HepG2 (cell line): Measurements from ENCODE around the gene ERC1. TPM values are rescaled to one million over a fixed set of nuclear protein-coding genes. Genes with fewer than 3 reads are reported as not detected.

ENCODE experiments used
- ATAC-seq: fragments of 200-7000 bp; cut with Tn5 transposase; 3 replicates; pipeline ENCODE4 v1.9.1; 2020; ENCODE audit warnings: mild to moderate bottlenecking, moderate library complexity
- BruUV-seq: library from RNA; stranded (reverse); fragments of 400-500 nt; replicated peaks from 2 replicates; lab custom pipeline; 2021; lab: Mats Ljungman, UMichigan
- CTCF ChIA-PET: fragments of 300-600 bp; formaldehyde crosslinking; extraction: SDS; loops from one replicate; lab custom pipeline; 2021; ENCODE audit warnings: low total read pairs, inconsistent platforms, low intra/inter-chr PET ratio; lab: Yijun Ruan, JAX
- POLR2A ChIA-PET: fragments of 350-600 bp; sonication (Branson Sonifier 250); formaldehyde crosslinking; loops from one replicate; lab custom pipeline; 2020; ENCODE audit warnings: antibody characterized with exemption, inconsistent platforms; lab: Yijun Ruan, JAX
- DNase-seq: peaks from one replicate; pipeline ENCODE4 v3.0.0-alpha.2; 2015; ENCODE audit warnings: low spot score
- FAIRE-seq: peaks from 3 replicates; lab custom pipeline; 2011; peaks lifted over from hg19 to GRCh38; lab: Jason Lieb, UNC
- H2AFZ ChIP-seq: one replicate; pipeline ENCODE4 v1.6.1; 2011; ENCODE audit warnings: low read length, inconsistent platforms
- H3K27ac ChIP-seq: fragments of 300-600 bp; 3 replicates; pipeline ENCODE4 v1.8.0; 2011; ENCODE audit warnings: mixed run types, mild to moderate bottlenecking, mixed read lengths, low read length, inconsistent platforms; ENCODE audit not compliant: insufficient read depth; ENCODE audit errors: extremely low read length
- H3K27me3 ChIP-seq, 2 experiments: fragments of 200-600 bp in 1 of 2; 2 replicates in 1 of 2; 3 replicates in 1 of 2; pipeline versions ENCODE4 v1.6.0 to v1.8.0; 2011; ENCODE audit warnings: low read length in 2 of 2, mild to moderate bottlenecking in 2 of 2, moderate library complexity in 2 of 2, inconsistent platforms in 1 of 2; ENCODE audit not compliant: insufficient read depth in 2 of 2, control insufficient read depth in 1 of 2
- H3K36me3 ChIP-seq, 2 experiments: fragments of 200-600 bp in 1 of 2; replicated peaks in 1 of 2; 2 replicates in 1 of 2; 3 replicates in 1 of 2; pipeline versions ENCODE4 v1.5.1 to v1.8.0; 2011; ENCODE audit warnings: low read length in 2 of 2, inconsistent platforms in 1 of 2; ENCODE audit not compliant: insufficient read depth in 2 of 2, control insufficient read depth in 1 of 2
- H3K4me1 ChIP-seq: 2 replicates; pipeline ENCODE4 v1.5.1; 2012; ENCODE audit warnings: low read length, inconsistent platforms; ENCODE audit not compliant: insufficient read depth
- H3K4me2 ChIP-seq: 2 replicates; pipeline ENCODE4 v1.6.0; 2011; ENCODE audit warnings: low read depth, low read length, inconsistent platforms
- H3K4me3 ChIP-seq, 3 experiments: fragments of 200-600 bp in 1 of 3; sonication (generic), shearing (Covaris generic) in 1 of 3; replicated peaks in 1 of 3; 2 replicates each; pipeline ENCODE4 v1.5.1; 2011 to 2016; ENCODE audit warnings: low read length in 3 of 3, inconsistent platforms in 2 of 3, low read depth in 2 of 3, mild to moderate bottlenecking in 2 of 3, control low read depth in 1 of 3, mixed read lengths in 1 of 3; ENCODE audit not compliant: insufficient read depth in 1 of 3
- H3K79me2 ChIP-seq: one replicate; pipeline ENCODE4 v1.6.1; 2011; ENCODE audit warnings: low read length, inconsistent platforms; ENCODE audit not compliant: insufficient read depth
- H3K9ac ChIP-seq: 2 replicates; pipeline ENCODE4 v1.6.0; 2011; ENCODE audit warnings: mild to moderate bottlenecking, low read depth, low read length, inconsistent platforms; ENCODE audit not compliant: insufficient read depth
- H3K9me3 ChIP-seq: 2 replicates; pipeline ENCODE4 v1.5.1; 2012; ENCODE audit warnings: mild to moderate bottlenecking, low read length
- H4K20me1 ChIP-seq: 2 replicates; pipeline ENCODE4 v1.6.0; 2011; ENCODE audit warnings: inconsistent platforms, mild to moderate bottlenecking, low read length, moderate library complexity; ENCODE audit not compliant: insufficient read depth
- AHR ChIP-seq: IDR thresholded peaks from 2 replicates; pipeline ENCODE4 v1.6.1; 2018; ENCODE audit warnings: missing genetic modification reagents, missing compliant biosample characterization
- BRCA1 ChIP-seq: sonication (generic); formaldehyde crosslinking; IDR thresholded peaks from 2 replicates; pipeline ENCODE4 v1.4.0; 2020; ENCODE audit warnings: missing genetic modification reagents
- E2F2 ChIP-seq: sonication (generic); formaldehyde crosslinking; IDR thresholded peaks from 2 replicates; pipeline ENCODE4 v1.4.0; 2020; ENCODE audit warnings: missing genetic modification reagents, borderline replicate concordance
- ETV6 ChIP-seq: sonication (generic); formaldehyde crosslinking; conservative IDR thresholded peaks from 2 replicates; pipeline ENCODE4 v1.4.0; 2020; ENCODE audit warnings: missing genetic modification reagents
- FOXA3 ChIP-seq: IDR thresholded peaks from 2 replicates; pipeline ENCODE4 v1.6.1; 2016; ENCODE audit warnings: missing genetic modification reagents, missing compliant biosample characterization
- FOXM1 ChIP-seq: sonication (generic); formaldehyde crosslinking; IDR thresholded peaks from 2 replicates; pipeline ENCODE4 v1.5.0; 2020; ENCODE audit warnings: missing genetic modification reagents
- IRX3 ChIP-seq: sonication (generic); formaldehyde crosslinking; IDR thresholded peaks from 2 replicates; pipeline ENCODE4 v1.8.1; 2023; ENCODE audit warnings: mild to moderate bottlenecking, low read depth, missing genetic modification reagents, borderline replicate concordance
- MAFK ChIP-seq, 2 experiments: IDR thresholded peaks in 1 of 2; conservative IDR thresholded peaks in 1 of 2; 2 replicates each; pipeline ENCODE4 v1.6.1; 2011; ENCODE audit warnings: improper control_type of control experiment in 2 of 2, low read length in 2 of 2
- MXD3 ChIP-seq: IDR thresholded peaks from 2 replicates; pipeline ENCODE4 v1.6.1; 2016; ENCODE audit warnings: mild to moderate bottlenecking, missing biosample characterization, missing genetic modification reagents
- NFRKB ChIP-seq: fragments of 450-650 bp; IDR thresholded peaks from 2 replicates; pipeline ENCODE4 v1.6.1; 2017
- RARG ChIP-seq: sonication (generic); formaldehyde crosslinking; IDR thresholded peaks from 2 replicates; pipeline ENCODE4 v1.4.0; 2020; ENCODE audit warnings: low read depth, mild to moderate bottlenecking, missing genetic modification reagents
- REXO4 ChIP-seq: sonication (generic); formaldehyde crosslinking; IDR thresholded peaks from 2 replicates; pipeline ENCODE4 v1.8.0; 2022; ENCODE audit warnings: missing genetic modification reagents, mild to moderate bottlenecking, borderline replicate concordance
- SIN3A ChIP-seq: IDR thresholded peaks from 2 replicates; pipeline ENCODE4 v1.6.1; 2011; ENCODE audit warnings: low read depth, mild to moderate bottlenecking, control low read depth, low read length, borderline replicate concordance
- SPEN ChIP-seq: sonication (generic); formaldehyde crosslinking; IDR thresholded peaks from 2 replicates; pipeline ENCODE4 v1.5.1; 2020; ENCODE audit warnings: low read depth, mild to moderate bottlenecking, missing genetic modification reagents
- TEF ChIP-seq: sonication (generic); formaldehyde crosslinking; IDR thresholded peaks from 2 replicates; pipeline ENCODE4 v1.5.0; 2020; ENCODE audit warnings: missing genetic modification reagents
- ZFAT ChIP-seq: sonication (generic); formaldehyde crosslinking; conservative IDR thresholded peaks from 2 replicates; pipeline ENCODE4 v1.8.1; 2023; ENCODE audit warnings: missing genetic modification reagents, inconsistent platforms
- ZNF770 ChIP-seq: sonication (generic); formaldehyde crosslinking; IDR thresholded peaks from 2 replicates; pipeline ENCODE4 v1.5.0; 2020; ENCODE audit warnings: mild to moderate bottlenecking, missing genetic modification reagents
- WGBS: methylation state at CpG from one replicate; pipeline ENCODE4 v1.1.6; 2017; ENCODE audit warnings: low lambda C conversion rate; 5-methylcytosine and 5-hydroxymethylcytosine counted together
- in situ Hi-C: cut with HindIII; loops from 2 replicates; pipeline ENCODE4 v1.10.0; 2017; ENCODE audit warnings: low pct_unique_long_range_greater_than_20kb; ENCODE audit not compliant: extremely low pct_ligation_motif_present
- intact Hi-C: fragments of 100-400 bp; cut with micrococcal nuclease; formaldehyde crosslinking; loops from one replicate; pipeline ENCODE4 v1.10.0; 2022; ENCODE audit not compliant: unreplicated experiment
- polyA plus RNA-seq, 8 experiments: library from polyadenylated mRNA; depleted of rRNA in 3 of 8; stranded (reverse) in 7 of 8; unstranded in 1 of 8; fragments of >200 nt; fragmentation: Illumina TruSeq in 4 of 8; extraction: Trizol in 4 of 8; gene quantifications; 2 replicates each; pipeline versions ENCODE4 v1.2.1 to v1.2.3, GENCODE V29; 2011 to 2016; ENCODE audit warnings: low read depth in 4 of 8, missing spikeins in 1 of 8, mixed read lengths in 1 of 8; ENCODE audit not compliant: insufficient read depth in 1 of 8
- total RNA-seq, 5 experiments: library from RNA; depleted of rRNA; stranded (reverse); fragments of >200 nt; fragmentation: Illumina TruSeq; extraction: Trizol; gene quantifications; 2 replicates each; pipeline ENCODE4 v1.2.3, GENCODE V29; 2016; ENCODE audit warnings: low read depth in 1 of 5

Gene ERC1
- total and polyA plus RNA-seq, 2 of the 13 experiments (the other 11 are each of a cell fraction or from before 2014, with no cell fraction given) = 6.1 to 12.4 TPM

GRCh38 chr12:1428671-1429070 is 437.6 kb downstream of the ERC1 start:
- Histone ChIP-seq H3K79me2 (no peaks in the 10 kb centered on the region), H3K36me3 (no peaks in the 10 kb centered on the region), H3K4me2 (no peak overlapping the region), H3K27me3 (no peaks in the 10 kb centered on the region), H3K27ac (no peak overlapping the region), H3K4me3 (no peak overlapping the region), H3K9ac (no peak overlapping the region), H2AFZ (no peak overlapping the region), H3K4me1 (peaks cover 8% of the 10 kb centered on the region; the same call in 1 of the 2 replicates)
- POLR2A ChIA-PET = no interaction called here
- in situ Hi-C loops (no loop called here), intact Hi-C loops (no loop called here)
- whole genome bisulfite sequencing = 98% methylated on average over 5 of the region's 5 CpGs
- CTCF ChIA-PET = no interaction called here
- DNase-seq (no peak), ATAC-seq (no peak), FAIRE-seq (no peak)
- TF ChIP-seq E2F2 (CRISPR knock-in tag) (no peak), FOXA3 (CRISPR knock-in tag) (no peak), SPEN (CRISPR knock-in tag) (no peak), AHR (CRISPR knock-in tag) (no peak), ETV6 (CRISPR knock-in tag) (no peak), FOXM1 (CRISPR knock-in tag) (no peak), TEF (no peak), NFRKB (no peak), BRCA1 (no peak), SIN3A (no peak), MXD3 (CRISPR knock-in tag) (no peak), ZNF770 (no peak), ZFAT (no peak), IRX3 (CRISPR knock-in tag) (no peak), REXO4 (CRISPR knock-in tag) (no peak), RARG (no peak), MAFK (conservative IDR thresholded peaks at IDR 0.05 in 1 of 2, IDR thresholded peaks at IDR 0.05 in 1 of 2; ENCODE audit: low read length in 2 of 2) (no peak)
- TF ChIP-seq, all 625 proteins: peak for 0
- Histone ChIP-seq H3K9me3 (no peaks in the 10 kb centered on the region), H4K20me1 (no peaks in the 10 kb centered on the region)
- BruUV-seq = no TSS peak
